Measurements from ENCODE around the gene IRX3. TPM values are rescaled to one million over a fixed set of nuclear protein-coding genes. Genes with fewer than 3 reads are reported as not detected.

Gene IRX3
- total RNA-seq: not detected

- no peak for DNase-seq
Measured at GRCh38 chr16:54286366-54287130, at the start of gene IRX3. Gene IRX3, minus strand, starts transcription at chr16:54286787. Its CDS starts 737 bp downstream, at chr16:54286050.

GRCh38 chr16:54335230-54335629 lies 48.6 kb upstream of the IRX3 start:
- DNase-seq: no peak

GRCh38 chr16:54334208-54334607 lies 47.6 kb upstream of the IRX3 start:
- no peak for DNase-seq

GRCh38 chr16:54331241-54332002 lies 44.8 kb upstream of the IRX3 start:
- no peak for DNase-seq

GRCh38 chr16:54327609-54328008 lies 41.0 kb upstream of the IRX3 start:
- no peak for DNase-seq

- DNase-seq: no peak
Measured at GRCh38 chr16:54326266-54326662, 39.7 kb upstream of the IRX3 start.

- DNase-seq: no peak
Measured at GRCh38 chr16:54325616-54326265, 39.2 kb upstream of the IRX3 start.

- no peak for DNase-seq
Measured at GRCh38 chr16:54324716-54325115, 38.1 kb upstream of the IRX3 start.

GRCh38 chr16:54320697-54321340 lies 34.2 kb upstream of the IRX3 start:
- no peak for DNase-seq

GRCh38 chr16:54318941-54319340 lies 32.4 kb upstream of the IRX3 start:
- no peak for DNase-seq

GRCh38 chr16:54317101-54317611 lies 30.6 kb upstream of the IRX3 start:
- DNase-seq: no peak

- DNase-seq: no peak
Measured at GRCh38 chr16:54316095-54316889, 29.7 kb upstream of the IRX3 start.

- no peak for DNase-seq
Measured at GRCh38 chr16:54313789-54314188, 27.2 kb upstream of the IRX3 start.

- DNase-seq: no peak
Measured at GRCh38 chr16:54312502-54312991, 26.0 kb upstream of the IRX3 start.

GRCh38 chr16:54309341-54309740 lies 22.8 kb upstream of the IRX3 start:
- no peak for DNase-seq

- no peak for DNase-seq
Measured at GRCh38 chr16:54305080-54305479, 18.5 kb upstream of the IRX3 start.

GRCh38 chr16:54303613-54304012 lies 17.0 kb upstream of the IRX3 start:
- no peak for DNase-seq

- DNase-seq: no peak
Measured at GRCh38 chr16:54297154-54297553, 10.6 kb upstream of the IRX3 start.

GRCh38 chr16:54296543-54296942 lies 10.0 kb upstream of the IRX3 start:
- DNase-seq: no peak

- no peak for DNase-seq
Measured at GRCh38 chr16:54291656-54292487, 5.3 kb upstream of the IRX3 start.

All from effector CD4-positive, alpha-beta T cell (primary cell).